HG02885 (cell line): ENCODE measurements around the gene TVP23C.
"Not testable (repeated sequence)": the region's sequence is repeated elsewhere in the genome, so short reads cannot be mapped to it uniquely, and the experiment has no call there.

Source experiments
- ATAC-seq: cut with Tn5 transposase; IDR thresholded peaks from one replicate; pipeline ENCODE4 v1.9.1; 2021; ENCODE audit warnings: mild to moderate bottlenecking; ENCODE audit not compliant: unreplicated experiment, poor library complexity

Gene TVP23C

GRCh38 chr17:15533122-15533521 is 30.2 kb downstream of the TVP23C start:
- not testable (repeated sequence) for ATAC-seq

- peak; percentile 67 for ATAC-seq
Measured at GRCh38 chr17:15526292-15527218, 36.7 kb downstream of the TVP23C start.

- not testable (repeated sequence) for ATAC-seq
Measured at GRCh38 chr17:15524990-15525985, 38.0 kb downstream of the TVP23C start.

- ATAC-seq = no peak
Measured at GRCh38 chr17:15516150-15516549, 47.1 kb downstream of the TVP23C start.

GRCh38 chr17:15514469-15514868 is 48.8 kb downstream of the TVP23C start:
- ATAC-seq = no peak

GRCh38 chr17:15513856-15514459 is 49.3 kb downstream of the TVP23C start:
- no peak for ATAC-seq

- no peak for ATAC-seq
Measured at GRCh38 chr17:15513058-15513791, 50.1 kb downstream of the TVP23C start.

GRCh38 chr17:15512071-15512709 is 51.1 kb downstream of the TVP23C start:
- ATAC-seq = no peak

GRCh38 chr17:15511142-15511541 is 52.1 kb downstream of the TVP23C start:
- ATAC-seq = peak; percentile 47

- ATAC-seq = no peak
Measured at GRCh38 chr17:15510361-15510760, 52.9 kb downstream of the TVP23C start.

GRCh38 chr17:15509095-15509494 is 54.2 kb downstream of the TVP23C start:
- no peak for ATAC-seq

- no peak for ATAC-seq
Measured at GRCh38 chr17:15508466-15508865, 54.8 kb downstream of the TVP23C start.

GRCh38 chr17:15507896-15508295 is 55.4 kb downstream of the TVP23C start:
- ATAC-seq = no peak

- no peak for ATAC-seq
Measured at GRCh38 chr17:15507001-15507400, 56.3 kb downstream of the TVP23C start.

- ATAC-seq = not testable (repeated sequence)
Measured at GRCh38 chr17:15505708-15506107, 57.6 kb downstream of the TVP23C start.

- no peak for ATAC-seq
Measured at GRCh38 chr17:15503731-15504130, 59.6 kb downstream of the TVP23C start.

- peak; percentile 94 for ATAC-seq
Measured at GRCh38 chr17:15502369-15503112, 60.7 kb downstream of the TVP23C start.

GRCh38 chr17:15501793-15502192 is 61.5 kb downstream of the TVP23C start:
- no peak for ATAC-seq

GRCh38 chr17:15501282-15501681 is 62.0 kb downstream of the TVP23C start:
- no peak for ATAC-seq
